ENCODE data around the gene ZXDC. TPM values are rescaled to one million over a fixed set of nuclear protein-coding genes. Genes with fewer than 3 reads are reported as not detected.
A peak's percentile ranks its signal among the peaks of the same experiment; 100 is the strongest.

ZXDC gene
- total RNA-seq, 1 experiment from 2014 or later = 33.3 TPM

DNA sequence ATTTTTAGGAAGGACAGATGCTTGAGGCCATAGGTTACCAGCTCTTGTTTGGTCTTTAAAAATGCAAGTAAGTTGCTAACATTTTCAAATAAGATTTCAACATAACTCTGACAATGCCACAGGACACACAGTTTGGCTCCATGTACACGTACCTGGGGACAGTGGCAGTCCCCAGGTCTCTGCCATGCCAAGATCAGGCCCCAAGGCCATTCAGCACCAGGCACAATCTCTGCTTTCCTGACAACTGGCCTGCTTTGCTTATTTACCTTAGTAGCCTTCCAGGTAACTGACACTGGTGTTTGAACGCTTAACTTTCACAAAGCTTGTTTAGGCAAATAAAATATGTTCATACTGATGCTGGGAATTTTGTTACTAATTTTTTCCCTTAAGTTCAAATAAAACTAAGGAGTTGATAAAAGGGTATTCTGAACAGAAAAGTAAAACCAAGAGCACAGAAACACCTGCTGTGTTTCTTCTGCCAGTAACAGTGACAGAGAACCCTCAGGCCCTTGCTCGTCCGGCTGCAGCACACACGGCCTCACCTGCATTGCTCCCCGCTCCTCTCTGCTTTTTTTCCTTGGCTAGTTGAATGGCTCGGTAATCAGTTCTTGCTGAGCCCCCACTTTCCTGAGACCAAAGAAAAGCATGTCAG lies 16.5 kb downstream of the ZXDC start:
- H3K27me3 ChIP-seq (ENCODE audit: control insufficient read depth, insufficient read depth, low read length) = no peaks in the 10 kb centered on the region
- BruUV-seq (replicated peaks) = no TSS peak
- DNase-seq (ENCODE audit: low read depth, low spot score) (no peak), ATAC-seq (no peak)
- no peak overlapping the region for H3K4me3 ChIP-seq (ENCODE audit: low read depth in 2 of 2, low read length in 2 of 2)
- H3K9me3 ChIP-seq (ENCODE audit: control insufficient read depth, insufficient read depth, low read depth, low read length) = no peaks in the 10 kb centered on the region
- ChIA-PET POLR2A (no interaction called here), CTCF (no interaction called here)
- intact Hi-C loops (cut with micrococcal nuclease; ENCODE audit: unreplicated experiment) = no loop called here
- TF ChIP-seq, protein P1, sequence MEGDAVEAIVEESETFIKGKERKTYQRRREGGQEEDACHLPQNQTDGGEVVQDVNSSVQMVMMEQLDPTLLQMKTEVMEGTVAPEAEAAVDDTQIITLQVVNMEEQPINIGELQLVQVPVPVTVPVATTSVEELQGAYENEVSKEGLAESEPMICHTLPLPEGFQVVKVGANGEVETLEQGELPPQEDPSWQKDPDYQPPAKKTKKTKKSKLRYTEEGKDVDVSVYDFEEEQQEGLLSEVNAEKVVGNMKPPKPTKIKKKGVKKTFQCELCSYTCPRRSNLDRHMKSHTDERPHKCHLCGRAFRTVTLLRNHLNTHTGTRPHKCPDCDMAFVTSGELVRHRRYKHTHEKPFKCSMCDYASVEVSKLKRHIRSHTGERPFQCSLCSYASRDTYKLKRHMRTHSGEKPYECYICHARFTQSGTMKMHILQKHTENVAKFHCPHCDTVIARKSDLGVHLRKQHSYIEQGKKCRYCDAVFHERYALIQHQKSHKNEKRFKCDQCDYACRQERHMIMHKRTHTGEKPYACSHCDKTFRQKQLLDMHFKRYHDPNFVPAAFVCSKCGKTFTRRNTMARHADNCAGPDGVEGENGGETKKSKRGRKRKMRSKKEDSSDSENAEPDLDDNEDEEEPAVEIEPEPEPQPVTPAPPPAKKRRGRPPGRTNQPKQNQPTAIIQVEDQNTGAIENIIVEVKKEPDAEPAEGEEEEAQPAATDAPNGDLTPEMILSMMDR (IDR thresholded peaks at IDR 0.05) = no peak
- H3K27ac ChIP-seq (ENCODE audit: low read length) = no peak overlapping the region
- peaks cover 26% of the 10 kb centered on the region for H3K36me3 ChIP-seq (ENCODE audit: control insufficient read depth, insufficient read depth, low read length)
- H3K4me1 ChIP-seq (ENCODE audit: control insufficient read depth, insufficient read depth, low read length) = no peaks in the 10 kb centered on the region
- in situ Hi-C loops (cut with HindIII; ENCODE audit: low pct_unique_long_range_greater_than_20kb, low sequenced_read_pairs) = no loop called here

DNA sequence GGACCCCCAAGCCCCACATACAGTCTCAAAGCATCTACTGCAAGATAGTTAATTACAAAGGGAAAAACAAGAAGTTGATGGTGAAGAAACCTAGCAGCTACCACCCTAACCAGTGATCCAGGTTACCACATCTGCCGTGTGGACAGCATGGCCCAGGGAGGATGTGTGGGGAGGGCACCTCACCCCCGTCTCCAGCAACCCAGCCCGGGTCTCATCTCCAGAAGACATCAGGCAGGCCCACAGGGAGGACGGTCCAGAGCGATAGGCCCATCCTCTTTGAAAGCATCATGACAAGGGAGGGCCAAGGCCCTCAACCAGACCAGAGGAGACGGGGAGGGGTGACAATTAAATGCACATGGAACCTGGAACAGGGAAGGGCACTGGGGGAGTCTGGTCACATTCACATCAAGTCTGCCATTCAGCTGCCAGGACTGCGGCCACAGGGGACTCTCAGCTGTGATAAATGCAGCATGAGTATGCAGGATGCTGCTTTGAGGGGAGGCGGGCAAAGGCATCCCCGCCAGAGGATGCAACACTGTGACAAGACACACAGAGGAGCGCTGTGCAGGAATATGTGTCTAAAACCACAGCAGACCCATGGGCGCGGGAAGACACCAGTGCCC lies 18.8 kb downstream of the ZXDC start:
- no peak for TF ChIP-seq TCF7L2 (IDR thresholded peaks at IDR 0.05; ENCODE audit: low read depth, low read length)
- TF ChIP-seq, protein P1 (IDR thresholded peaks at IDR 0.05) = no peak
- no peak for TF ChIP-seq POLR2AphosphoS5 (IDR thresholded peaks at IDR 0.05; ENCODE audit: low read depth, low read length)
- TF ChIP-seq SIN3A (IDR thresholded peaks at IDR 0.05; ENCODE audit: borderline replicate concordance, insufficient read depth, low read depth, low read length) = no peak
- TF ChIP-seq, protein P2, sequence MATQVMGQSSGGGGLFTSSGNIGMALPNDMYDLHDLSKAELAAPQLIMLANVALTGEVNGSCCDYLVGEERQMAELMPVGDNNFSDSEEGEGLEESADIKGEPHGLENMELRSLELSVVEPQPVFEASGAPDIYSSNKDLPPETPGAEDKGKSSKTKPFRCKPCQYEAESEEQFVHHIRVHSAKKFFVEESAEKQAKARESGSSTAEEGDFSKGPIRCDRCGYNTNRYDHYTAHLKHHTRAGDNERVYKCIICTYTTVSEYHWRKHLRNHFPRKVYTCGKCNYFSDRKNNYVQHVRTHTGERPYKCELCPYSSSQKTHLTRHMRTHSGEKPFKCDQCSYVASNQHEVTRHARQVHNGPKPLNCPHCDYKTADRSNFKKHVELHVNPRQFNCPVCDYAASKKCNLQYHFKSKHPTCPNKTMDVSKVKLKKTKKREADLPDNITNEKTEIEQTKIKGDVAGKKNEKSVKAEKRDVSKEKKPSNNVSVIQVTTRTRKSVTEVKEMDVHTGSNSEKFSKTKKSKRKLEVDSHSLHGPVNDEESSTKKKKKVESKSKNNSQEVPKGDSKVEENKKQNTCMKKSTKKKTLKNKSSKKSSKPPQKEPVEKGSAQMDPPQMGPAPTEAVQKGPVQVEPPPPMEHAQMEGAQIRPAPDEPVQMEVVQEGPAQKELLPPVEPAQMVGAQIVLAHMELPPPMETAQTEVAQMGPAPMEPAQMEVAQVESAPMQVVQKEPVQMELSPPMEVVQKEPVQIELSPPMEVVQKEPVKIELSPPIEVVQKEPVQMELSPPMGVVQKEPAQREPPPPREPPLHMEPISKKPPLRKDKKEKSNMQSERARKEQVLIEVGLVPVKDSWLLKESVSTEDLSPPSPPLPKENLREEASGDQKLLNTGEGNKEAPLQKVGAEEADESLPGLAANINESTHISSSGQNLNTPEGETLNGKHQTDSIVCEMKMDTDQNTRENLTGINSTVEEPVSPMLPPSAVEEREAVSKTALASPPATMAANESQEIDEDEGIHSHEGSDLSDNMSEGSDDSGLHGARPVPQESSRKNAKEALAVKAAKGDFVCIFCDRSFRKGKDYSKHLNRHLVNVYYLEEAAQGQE (IDR thresholded peaks at IDR 0.05; ENCODE audit: insufficient read depth in 1 of 2, low read depth in 2 of 2, low read length in 1 of 2) = no peak
- no peak overlapping the region for H3K27ac ChIP-seq (ENCODE audit: low read length)
- POLR2A ChIA-PET = no interaction called here

More for the DNA sequence above, 18.8 kb downstream of the ZXDC start:
- DNase-seq (ENCODE audit: low read depth, low spot score) (no peak), ATAC-seq (0 out of 2 replicates have a peak, but pooled peaks have one; percentile 24)
- intact Hi-C loops (cut with micrococcal nuclease; ENCODE audit: unreplicated experiment) = no loop called here
- Histone ChIP-seq H3K27me3 (ENCODE audit: control insufficient read depth, insufficient read depth, low read length) (no peaks in the 10 kb centered on the region), H3K4me3 (ENCODE audit: low read depth in 2 of 2, low read length in 2 of 2) (no peak overlapping the region), H3K4me1 (ENCODE audit: control insufficient read depth, insufficient read depth, low read length) (no peaks in the 10 kb centered on the region), H3K9me3 (ENCODE audit: control insufficient read depth, insufficient read depth, low read depth, low read length) (no peaks in the 10 kb centered on the region), H3K36me3 (ENCODE audit: control insufficient read depth, insufficient read depth, low read length) (peaks cover 18% of the 10 kb centered on the region)
- CTCF ChIA-PET = no interaction called here
- in situ Hi-C loops (cut with HindIII; ENCODE audit: low pct_unique_long_range_greater_than_20kb, low sequenced_read_pairs) = no loop called here
- no TSS peak for BruUV-seq (replicated peaks)

Measured in Panc1 (cell line).